C4-2B (cell line): Measurements from ENCODE around the gene CPEB4.
A peak's percentile ranks its signal among the peaks of the same experiment; 100 is the strongest.

Experiments
- H3K27ac ChIP-seq: fragments of 450-650 bp; 2 replicates; pipeline ENCODE4 v1.5.1; 2017
- ZFX ChIP-seq: fragments of 450-650 bp; IDR thresholded peaks from 2 replicates; pipeline ENCODE4 v1.6.1; 2017
- TF ChIP-seq, protein P1 (sequence below): fragments of 450-650 bp; conservative IDR thresholded peaks from 2 replicates; pipeline ENCODE4 v1.5.1; 2017; ENCODE audit warnings: mild to moderate bottlenecking

CPEB4 gene

DNA sequence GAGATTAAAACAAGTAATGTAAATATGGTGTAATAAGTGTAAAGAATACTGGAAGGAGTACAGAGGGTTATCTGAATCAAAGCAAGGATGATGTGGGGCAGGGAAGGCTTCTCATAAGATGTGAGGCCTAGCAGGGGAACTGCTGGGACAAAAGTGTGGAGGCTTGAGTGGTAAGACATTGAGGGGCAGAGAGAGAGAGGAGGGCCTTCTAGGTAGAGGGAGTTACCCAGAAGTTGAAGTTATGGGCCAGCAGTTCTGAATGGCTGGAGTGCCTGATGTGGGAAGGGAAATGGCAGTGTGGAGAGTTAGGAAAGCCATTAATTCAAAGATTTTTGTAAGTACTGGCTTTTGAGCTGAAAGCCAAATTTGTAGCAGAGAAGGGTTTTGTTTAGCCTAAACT is 36.8 kb downstream of the CPEB4 start:
- no peak overlapping the region for H3K27ac ChIP-seq
- TF ChIP-seq, protein P1, sequence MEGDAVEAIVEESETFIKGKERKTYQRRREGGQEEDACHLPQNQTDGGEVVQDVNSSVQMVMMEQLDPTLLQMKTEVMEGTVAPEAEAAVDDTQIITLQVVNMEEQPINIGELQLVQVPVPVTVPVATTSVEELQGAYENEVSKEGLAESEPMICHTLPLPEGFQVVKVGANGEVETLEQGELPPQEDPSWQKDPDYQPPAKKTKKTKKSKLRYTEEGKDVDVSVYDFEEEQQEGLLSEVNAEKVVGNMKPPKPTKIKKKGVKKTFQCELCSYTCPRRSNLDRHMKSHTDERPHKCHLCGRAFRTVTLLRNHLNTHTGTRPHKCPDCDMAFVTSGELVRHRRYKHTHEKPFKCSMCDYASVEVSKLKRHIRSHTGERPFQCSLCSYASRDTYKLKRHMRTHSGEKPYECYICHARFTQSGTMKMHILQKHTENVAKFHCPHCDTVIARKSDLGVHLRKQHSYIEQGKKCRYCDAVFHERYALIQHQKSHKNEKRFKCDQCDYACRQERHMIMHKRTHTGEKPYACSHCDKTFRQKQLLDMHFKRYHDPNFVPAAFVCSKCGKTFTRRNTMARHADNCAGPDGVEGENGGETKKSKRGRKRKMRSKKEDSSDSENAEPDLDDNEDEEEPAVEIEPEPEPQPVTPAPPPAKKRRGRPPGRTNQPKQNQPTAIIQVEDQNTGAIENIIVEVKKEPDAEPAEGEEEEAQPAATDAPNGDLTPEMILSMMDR = no peak
- TF ChIP-seq ZFX = no peak

DNA sequence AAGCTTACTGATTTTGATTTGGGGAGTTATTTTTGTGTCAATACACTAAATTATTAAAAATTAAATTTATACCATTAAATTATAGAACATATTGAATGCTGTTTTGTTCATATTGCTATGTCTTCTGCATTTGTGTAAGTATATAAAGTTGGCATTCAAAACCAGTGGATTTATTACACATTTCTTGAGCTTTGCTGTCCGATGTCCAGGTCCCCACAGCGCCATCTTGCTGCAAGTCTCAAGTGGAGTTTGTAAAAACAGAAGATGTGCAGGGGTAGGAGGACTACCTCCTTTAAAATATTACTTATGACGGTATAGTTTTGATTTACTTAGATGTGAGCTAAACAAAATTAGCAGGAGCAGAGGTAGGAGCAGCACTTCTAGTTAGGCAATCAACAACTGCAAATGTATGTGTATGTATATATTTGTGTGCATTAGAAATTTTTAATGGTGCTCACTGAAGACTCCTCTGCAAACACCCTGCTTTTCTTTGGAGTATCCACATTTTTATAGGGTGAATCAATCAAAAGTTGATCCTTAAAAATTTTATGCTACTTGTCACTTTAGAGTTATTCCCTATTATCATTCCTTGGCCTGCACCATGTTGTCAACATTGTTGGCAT is 37.4 kb downstream of the CPEB4 start:
- TF ChIP-seq, protein P1 = peak; percentile 64
- TF ChIP-seq ZFX = no peak
- no peak overlapping the region for H3K27ac ChIP-seq

DNA sequence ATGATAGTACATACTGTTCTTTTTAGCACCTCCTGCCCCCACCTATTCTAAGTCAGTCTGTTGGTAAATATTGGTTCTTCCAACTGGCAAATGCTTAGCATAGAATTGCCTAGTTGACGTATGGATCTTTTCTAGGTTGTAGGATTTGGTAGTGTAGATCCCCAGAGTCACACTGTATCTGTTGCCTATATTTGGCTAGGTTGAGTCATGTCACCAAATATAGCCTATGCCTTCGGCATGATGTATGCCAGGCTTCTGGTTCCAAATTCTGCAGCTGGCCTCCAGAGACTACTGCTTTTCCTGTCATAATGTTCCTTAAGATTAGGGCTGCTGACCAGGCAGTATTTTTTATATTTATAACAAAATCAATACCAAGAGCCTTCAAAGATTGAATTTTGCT is 38.2 kb downstream of the CPEB4 start:
- no peak for TF ChIP-seq ZFX
- TF ChIP-seq, protein P1 = no peak
- no peak overlapping the region for H3K27ac ChIP-seq

DNA sequence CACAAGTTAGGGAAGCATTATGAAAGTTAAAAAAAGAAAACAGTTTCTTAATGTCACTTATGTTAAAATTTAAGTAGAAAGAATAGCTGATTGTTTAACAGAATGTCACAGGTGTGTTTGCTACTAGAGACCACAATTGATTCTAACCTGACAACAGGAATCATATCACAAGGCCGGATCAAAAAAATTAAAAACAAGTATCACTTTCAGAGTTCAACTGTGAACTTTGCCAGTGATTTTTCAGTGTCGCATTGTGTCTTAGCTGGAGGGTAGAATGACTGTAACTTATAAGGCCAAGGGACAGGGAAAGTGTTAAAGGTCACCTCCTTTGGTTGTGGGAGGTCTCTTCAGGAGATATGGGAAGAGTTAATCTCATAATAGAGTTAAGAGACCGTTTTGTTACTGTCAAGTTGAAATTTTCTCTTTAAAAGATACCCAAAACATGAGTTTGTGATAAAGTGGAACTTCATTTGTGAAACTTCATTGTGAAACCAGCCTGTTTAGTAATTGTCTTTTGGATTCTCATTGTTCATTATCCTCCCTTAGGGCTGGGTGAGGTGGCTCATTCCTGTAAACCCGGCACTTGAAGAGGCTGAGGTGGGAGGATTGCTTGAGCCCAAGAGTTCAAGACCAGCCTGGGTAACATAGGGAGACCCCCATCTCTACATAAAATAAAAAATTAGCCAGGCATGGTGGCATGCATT is 40.9 kb downstream of the CPEB4 start:
- H3K27ac ChIP-seq = no peak overlapping the region
- no peak for TF ChIP-seq ZFX

DNA sequence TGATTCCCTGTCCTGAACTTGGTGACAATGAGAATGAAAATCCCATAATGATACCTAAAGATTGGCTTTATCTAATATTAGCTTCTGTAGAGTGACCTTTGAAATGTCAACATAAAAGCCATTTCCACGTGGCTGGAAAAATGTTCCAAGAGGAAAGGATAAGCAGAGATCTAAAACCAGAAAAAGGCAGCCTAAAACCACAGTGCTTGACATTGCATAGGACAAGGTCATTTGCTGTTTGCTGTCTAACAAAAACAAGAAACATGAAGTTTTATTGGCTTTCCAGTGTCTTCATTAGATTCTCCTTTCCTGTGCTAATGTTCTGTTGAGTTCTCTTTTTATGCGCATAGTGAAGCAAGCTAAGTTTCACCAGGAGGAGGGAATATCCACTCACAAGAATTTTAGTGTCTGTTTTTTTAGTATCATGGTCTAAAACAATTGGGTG is 44.6 kb downstream of the CPEB4 start:
- H3K27ac ChIP-seq = no peak overlapping the region
- no peak for TF ChIP-seq ZFX
- TF ChIP-seq, protein P1 = no peak

DNA sequence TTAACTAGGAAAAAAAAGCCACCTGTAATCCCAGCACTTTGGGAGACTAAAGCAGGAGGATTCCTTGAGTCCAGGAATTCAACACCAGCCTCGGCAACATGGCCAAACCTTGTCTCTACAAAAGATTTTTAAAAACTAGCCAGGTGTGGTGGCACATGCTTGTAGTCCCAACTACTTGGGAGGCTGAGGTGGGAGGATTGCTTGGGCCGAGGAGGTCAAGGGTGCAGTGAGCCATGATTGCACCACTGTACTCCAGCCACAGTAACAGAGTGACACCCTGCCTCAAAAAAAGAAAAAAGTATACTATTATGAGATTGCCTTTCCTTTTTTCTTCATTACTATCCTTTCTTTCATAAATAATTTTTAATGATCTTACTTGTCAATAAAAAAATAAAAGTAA is 45.8 kb downstream of the CPEB4 start:
- TF ChIP-seq, protein P1 = no peak
- TF ChIP-seq ZFX = no peak
- H3K27ac ChIP-seq = no peak overlapping the region

GRCh38 chr5:173935396-173935795 is 47.2 kb downstream of the CPEB4 start:
- no peak for TF ChIP-seq ZFX
- TF ChIP-seq, protein P1 = no peak
- no peak overlapping the region for H3K27ac ChIP-seq
